ENCODE measurements around the gene CCNY. TPM values are rescaled to one million over a fixed set of nuclear protein-coding genes. Genes with fewer than 3 reads are reported as not detected.

CCNY gene
- total and polyA plus RNA-seq, 2 of the 4 experiments (the other 2 are of a cell fraction): 38.0 to 131 TPM

DNA sequence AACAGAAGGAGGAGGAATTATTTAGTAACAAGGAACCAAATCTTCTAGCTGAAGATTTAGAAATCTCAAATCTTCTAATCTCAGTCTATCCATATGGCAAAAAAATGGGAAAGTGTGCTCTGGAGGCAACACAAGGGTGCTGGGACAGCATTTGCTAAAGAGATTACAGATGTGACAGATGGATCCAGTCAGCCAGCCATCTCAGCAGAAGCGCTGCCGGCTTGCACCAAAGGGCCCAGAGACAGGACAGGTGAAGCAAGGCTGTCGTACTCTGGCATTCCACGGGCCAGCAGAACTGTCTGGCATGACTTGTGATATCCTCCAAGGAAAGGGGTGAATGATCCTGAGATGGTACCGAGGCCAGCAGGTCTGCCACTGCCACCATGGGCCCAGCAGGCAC lies 223.1 kb downstream of the CCNY start:
- Histone ChIP-seq H2AK9ac (replicated peaks; ENCODE audit: low read depth, low read length, poor library complexity) (no peak overlapping the region), H3K27me3 (ENCODE audit: control insufficient read depth, insufficient read depth, low read length) (no peaks in the 10 kb centered on the region), H2BK20ac (ENCODE audit: low read depth, low read length) (no peak overlapping the region), H3K9me3 (ENCODE audit: control insufficient read depth, insufficient read depth, low read length) (no peaks in the 10 kb centered on the region), H4K20me1 (ENCODE audit: insufficient read depth, low read length) (0 out of 2 replicates have a peak, but pooled peaks cover 6% of the 10 kb centered on the region), H2BK120ac (ENCODE audit: low read depth, low read length) (no peak overlapping the region), H2BK5ac (ENCODE audit: low read depth, low read length, poor library complexity, severe bottlenecking) (no peak overlapping the region), H2BK15ac (ENCODE audit: low read depth, low read length) (no peak overlapping the region), H3K14ac (replicated peaks; ENCODE audit: low read depth, low read length) (no peak overlapping the region), H3K4me2 (ENCODE audit: low read depth, low read length) (no peak overlapping the region), H3K4me1 (ENCODE audit: control insufficient read depth, insufficient read depth, low read length) (peaks cover 7% of the 10 kb centered on the region), H3K36me3 (ENCODE audit: control insufficient read depth, insufficient read depth, low read length) (peaks cover 16% of the 10 kb centered on the region), H3K9ac (ENCODE audit: low read depth, low read length) (no peak overlapping the region), H4K91ac (ENCODE audit: insufficient read depth, low read depth, low read length) (no peak overlapping the region), H3K79me1 (ENCODE audit: low read depth in 1 of 2, low read length in 2 of 2) (peaks cover 8 to 44% of the 10 kb centered on the region in 2 experiments; a peak in 3 of 4 replicates), H3K23ac (ENCODE audit: low read depth, low read length) (no peak overlapping the region), H3K27ac (ENCODE audit: insufficient read depth, low read length) (no peak overlapping the region), H2AK5ac (ENCODE audit: low read depth, low read length) (no peak overlapping the region), H3K4me3 (ENCODE audit: insufficient read depth, low read depth, low read length) (no peak overlapping the region), H2AFZ (replicated peaks; ENCODE audit: low read length, poor library complexity) (no peak overlapping the region), H4K5ac (ENCODE audit: low read depth, low read length) (no peak overlapping the region), H3K56ac (ENCODE audit: extremely low read depth, insufficient read depth, low read length) (no peak overlapping the region), H4K8ac (ENCODE audit: low read depth in 2 of 2, low read length in 2 of 2) (no peak overlapping the region), H3K18ac (ENCODE audit: low read depth, low read length) (no peak overlapping the region), H3K4ac (ENCODE audit: low read depth, low read length) (no peak overlapping the region), H3K9me1 (ENCODE audit: insufficient read depth, low read length) (peaks cover 10% of the 10 kb centered on the region)
- TF ChIP-seq BHLHE40 (IDR thresholded peaks at IDR 0.05; ENCODE audit: low read depth, low read length) (no peak), USF2 (IDR thresholded peaks at IDR 0.05; ENCODE audit: low read depth, low read length) (no peak), MAZ (IDR thresholded peaks at IDR 0.05; ENCODE audit: borderline replicate concordance, low read depth, low read length) (no peak), NFE2L2 (IDR thresholded peaks at IDR 0.05; ENCODE audit: low read depth, low read length) (no peak), CEBPB (IDR thresholded peaks at IDR 0.05; ENCODE audit: low read depth, low read length) (no peak), MXI1 (IDR thresholded peaks at IDR 0.05; ENCODE audit: borderline replicate concordance, low read depth, low read length) (no peak), RCOR1 (IDR thresholded peaks at IDR 0.05; ENCODE audit: insufficient replicate concordance, low read length) (no peak), CHD1 (IDR thresholded peaks at IDR 0.05; ENCODE audit: low read depth, low read length) (no peak), RFX5 (IDR thresholded peaks at IDR 0.05; ENCODE audit: low read depth, low read length) (no peak), ELK1 (IDR thresholded peaks at IDR 0.05; ENCODE audit: borderline replicate concordance, low read depth, low read length) (no peak), MAFK (IDR thresholded peaks at IDR 0.05; ENCODE audit: low read depth, low read length) (no peak)
- WGBS, 2 experiments (ENCODE audit: extremely low coverage in 2 of 2, insufficient read length in 1 of 2): 98% methylated on average over 5 of the region's 5 CpGs; no CpG with 5 or more reads in 1 of the 2 experiments
- ChIA-PET POLR2A (ENCODE audit: unreplicated experiment) (no interaction called here), CTCF (no interaction called here)
- no peak for ATAC-seq (ENCODE audit: low read depth)
- dilution Hi-C loops (cut with HindIII; ENCODE audit: low sequenced_read_pairs, unreplicated experiment) (no loop called here), intact Hi-C loops (cut with micrococcal nuclease) (no loop called here), in situ Hi-C loops (cut with MboI; ENCODE audit: low sequenced_read_pairs) (loop anchor here (25.0 kb wide), 1 partner anchor 447 kb away; no protein-coding TSS in a partner anchor)
- BruUV-seq (replicated peaks): no TSS peak
- DNase-seq: no peak
